HepG2 (cell line): ENCODE measurements around the gene SH2D3A. TPM values are rescaled to one million over a fixed set of nuclear protein-coding genes. Genes with fewer than 3 reads are reported as not detected.

Experiments used
- CEBPG ChIP-seq: IDR thresholded peaks from 2 replicates; pipeline ENCODE4 v1.6.1; 2016
- KLF6 ChIP-seq: IDR thresholded peaks from 2 replicates; pipeline ENCODE4 v1.8.0; 2016; ENCODE audit warnings: missing biosample characterization, missing genetic modification reagents
- MYC ChIP-seq: sonication (generic); formaldehyde crosslinking; IDR thresholded peaks from 2 replicates; pipeline ENCODE4 v1.9.0; 2021; ENCODE audit warnings: missing genetic modification reagents, borderline replicate concordance
- NR2F1 ChIP-seq, 2 experiments: fragments of 450-650 bp in 1 of 2; formaldehyde crosslinking in 1 of 2; IDR thresholded peaks; 2 replicates each; pipeline versions ENCODE4 v1.5.0 to v1.6.1; 2016 to 2020; ENCODE audit warnings: mild to moderate bottlenecking in 1 of 2, missing compliant biosample characterization in 1 of 2, missing genetic modification reagents in 1 of 2, moderate library complexity in 1 of 2
- PITX1 ChIP-seq: sonication (generic); formaldehyde crosslinking; IDR thresholded peaks from 2 replicates; pipeline ENCODE4 v1.5.1; 2020; ENCODE audit warnings: mild to moderate bottlenecking, missing genetic modification reagents
- SALL2 ChIP-seq: sonication (generic); formaldehyde crosslinking; IDR thresholded peaks from 2 replicates; pipeline ENCODE4 v1.8.1; 2023; ENCODE audit warnings: mild to moderate bottlenecking, missing genetic modification reagents, inconsistent platforms
- ZNF430 ChIP-seq: sonication (generic); formaldehyde crosslinking; IDR thresholded peaks from 2 replicates; pipeline ENCODE4 v1.9.0; 2021; ENCODE audit warnings: mild to moderate bottlenecking, missing genetic modification reagents
- ZNF44 ChIP-seq: sonication (generic); formaldehyde crosslinking; IDR thresholded peaks from 2 replicates; pipeline ENCODE4 v1.5.1; 2020; ENCODE audit warnings: mild to moderate bottlenecking, missing genetic modification reagents
- ZNF580 ChIP-seq: IDR thresholded peaks from 2 replicates; pipeline ENCODE4 v1.6.1; 2016; ENCODE audit warnings: low read depth, borderline replicate concordance
- ZNF597 ChIP-seq: sonication (generic); formaldehyde crosslinking; IDR thresholded peaks from 2 replicates; pipeline ENCODE4 v1.5.0; 2020; ENCODE audit warnings: missing genetic modification reagents
- ZNF670 ChIP-seq: sonication (generic); formaldehyde crosslinking; IDR thresholded peaks from 2 replicates; pipeline ENCODE4 v1.8.0; 2022; ENCODE audit warnings: mild to moderate bottlenecking, missing genetic modification reagents, borderline replicate concordance
- polyA plus RNA-seq, 8 experiments: library from polyadenylated mRNA; depleted of rRNA in 3 of 8; stranded (reverse) in 7 of 8; unstranded in 1 of 8; fragments of >200 nt; fragmentation: Illumina TruSeq in 4 of 8; extraction: Trizol in 4 of 8; gene quantifications; 2 replicates each; pipeline versions ENCODE4 v1.2.1 to v1.2.3, GENCODE V29; 2011 to 2016; ENCODE audit warnings: low read depth in 4 of 8, missing spikeins in 1 of 8, mixed read lengths in 1 of 8; ENCODE audit not compliant: insufficient read depth in 1 of 8
- total RNA-seq, 5 experiments: library from RNA; depleted of rRNA; stranded (reverse); fragments of >200 nt; fragmentation: Illumina TruSeq; extraction: Trizol; gene quantifications; 2 replicates each; pipeline ENCODE4 v1.2.3, GENCODE V29; 2016; ENCODE audit warnings: low read depth in 1 of 5
- TF ChIP-seq, protein P1 (sequence below): fragments of 450-650 bp; IDR thresholded peaks from 2 replicates; pipeline ENCODE4 v1.6.1; 2017
- TF ChIP-seq, protein P2 (sequence below): sonication (generic); formaldehyde crosslinking; IDR thresholded peaks from 2 replicates; pipeline ENCODE4 v1.4.0; 2020; ENCODE audit warnings: missing genetic modification reagents
- TF ChIP-seq, protein P3 (sequence below): sonication (generic); formaldehyde crosslinking; IDR thresholded peaks from 2 replicates; pipeline ENCODE4 v1.5.0; 2020; ENCODE audit warnings: missing genetic modification reagents
- TF ChIP-seq, protein P4 (sequence below): sonication (generic); formaldehyde crosslinking; IDR thresholded peaks from 2 replicates; pipeline ENCODE4; 2020; ENCODE audit warnings: missing genetic modification reagents, mild to moderate bottlenecking, borderline replicate concordance
- TF ChIP-seq, protein P5 (sequence below): sonication (generic); formaldehyde crosslinking; IDR thresholded peaks from 2 replicates; pipeline ENCODE4 v1.4.0; 2020; ENCODE audit warnings: mild to moderate bottlenecking, low read depth, missing genetic modification reagents

SH2D3A gene
- total and polyA plus RNA-seq, 2 of the 13 experiments (the other 11 are each of a cell fraction or from before 2014, with no cell fraction given) = 1.0 to 2.2 TPM

GRCh38 chr19:6740589-6741343 is 26.5 kb downstream of the SH2D3A start (continued):
- TF ChIP-seq ZNF580 (CRISPR knock-in tag) (no peak), NR2F1 (CRISPR knock-in tag; IDR thresholded peaks at IDR 0.05) (peak in 1 of 2 experiments; percentile 23; a peak in 1 of 4 replicates), ZNF430 (no peak), ZNF44 (CRISPR knock-in tag) (no peak), MYC (no peak), CEBPG (CRISPR knock-in tag) (no peak), ZNF670 (CRISPR knock-in tag) (no peak), KLF6 (CRISPR knock-in tag) (no peak), SALL2 (CRISPR knock-in tag) (no peak), ZNF597 (no peak), PITX1 (peak; percentile 88)
- TF ChIP-seq, protein P1, sequence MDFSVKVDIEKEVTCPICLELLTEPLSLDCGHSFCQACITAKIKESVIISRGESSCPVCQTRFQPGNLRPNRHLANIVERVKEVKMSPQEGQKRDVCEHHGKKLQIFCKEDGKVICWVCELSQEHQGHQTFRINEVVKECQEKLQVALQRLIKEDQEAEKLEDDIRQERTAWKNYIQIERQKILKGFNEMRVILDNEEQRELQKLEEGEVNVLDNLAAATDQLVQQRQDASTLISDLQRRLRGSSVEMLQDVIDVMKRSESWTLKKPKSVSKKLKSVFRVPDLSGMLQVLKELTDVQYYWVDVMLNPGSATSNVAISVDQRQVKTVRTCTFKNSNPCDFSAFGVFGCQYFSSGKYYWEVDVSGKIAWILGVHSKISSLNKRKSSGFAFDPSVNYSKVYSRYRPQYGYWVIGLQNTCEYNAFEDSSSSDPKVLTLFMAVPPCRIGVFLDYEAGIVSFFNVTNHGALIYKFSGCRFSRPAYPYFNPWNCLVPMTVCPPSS = no peak
- TF ChIP-seq, protein P2, sequence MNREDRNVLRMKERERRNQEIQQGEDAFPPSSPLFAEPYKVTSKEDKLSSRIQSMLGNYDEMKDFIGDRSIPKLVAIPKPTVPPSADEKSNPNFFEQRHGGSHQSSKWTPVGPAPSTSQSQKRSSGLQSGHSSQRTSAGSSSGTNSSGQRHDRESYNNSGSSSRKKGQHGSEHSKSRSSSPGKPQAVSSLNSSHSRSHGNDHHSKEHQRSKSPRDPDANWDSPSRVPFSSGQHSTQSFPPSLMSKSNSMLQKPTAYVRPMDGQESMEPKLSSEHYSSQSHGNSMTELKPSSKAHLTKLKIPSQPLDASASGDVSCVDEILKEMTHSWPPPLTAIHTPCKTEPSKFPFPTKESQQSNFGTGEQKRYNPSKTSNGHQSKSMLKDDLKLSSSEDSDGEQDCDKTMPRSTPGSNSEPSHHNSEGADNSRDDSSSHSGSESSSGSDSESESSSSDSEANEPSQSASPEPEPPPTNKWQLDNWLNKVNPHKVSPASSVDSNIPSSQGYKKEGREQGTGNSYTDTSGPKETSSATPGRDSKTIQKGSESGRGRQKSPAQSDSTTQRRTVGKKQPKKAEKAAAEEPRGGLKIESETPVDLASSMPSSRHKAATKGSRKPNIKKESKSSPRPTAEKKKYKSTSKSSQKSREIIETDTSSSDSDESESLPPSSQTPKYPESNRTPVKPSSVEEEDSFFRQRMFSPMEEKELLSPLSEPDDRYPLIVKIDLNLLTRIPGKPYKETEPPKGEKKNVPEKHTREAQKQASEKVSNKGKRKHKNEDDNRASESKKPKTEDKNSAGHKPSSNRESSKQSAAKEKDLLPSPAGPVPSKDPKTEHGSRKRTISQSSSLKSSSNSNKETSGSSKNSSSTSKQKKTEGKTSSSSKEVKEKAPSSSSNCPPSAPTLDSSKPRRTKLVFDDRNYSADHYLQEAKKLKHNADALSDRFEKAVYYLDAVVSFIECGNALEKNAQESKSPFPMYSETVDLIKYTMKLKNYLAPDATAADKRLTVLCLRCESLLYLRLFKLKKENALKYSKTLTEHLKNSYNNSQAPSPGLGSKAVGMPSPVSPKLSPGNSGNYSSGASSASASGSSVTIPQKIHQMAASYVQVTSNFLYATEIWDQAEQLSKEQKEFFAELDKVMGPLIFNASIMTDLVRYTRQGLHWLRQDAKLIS (CRISPR knock-in tag) = no peak
- TF ChIP-seq, protein P3, sequence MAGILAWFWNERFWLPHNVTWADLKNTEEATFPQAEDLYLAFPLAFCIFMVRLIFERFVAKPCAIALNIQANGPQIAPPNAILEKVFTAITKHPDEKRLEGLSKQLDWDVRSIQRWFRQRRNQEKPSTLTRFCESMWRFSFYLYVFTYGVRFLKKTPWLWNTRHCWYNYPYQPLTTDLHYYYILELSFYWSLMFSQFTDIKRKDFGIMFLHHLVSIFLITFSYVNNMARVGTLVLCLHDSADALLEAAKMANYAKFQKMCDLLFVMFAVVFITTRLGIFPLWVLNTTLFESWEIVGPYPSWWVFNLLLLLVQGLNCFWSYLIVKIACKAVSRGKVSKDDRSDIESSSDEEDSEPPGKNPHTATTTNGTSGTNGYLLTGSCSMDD (CRISPR knock-in tag) = no peak
- TF ChIP-seq, protein P4, sequence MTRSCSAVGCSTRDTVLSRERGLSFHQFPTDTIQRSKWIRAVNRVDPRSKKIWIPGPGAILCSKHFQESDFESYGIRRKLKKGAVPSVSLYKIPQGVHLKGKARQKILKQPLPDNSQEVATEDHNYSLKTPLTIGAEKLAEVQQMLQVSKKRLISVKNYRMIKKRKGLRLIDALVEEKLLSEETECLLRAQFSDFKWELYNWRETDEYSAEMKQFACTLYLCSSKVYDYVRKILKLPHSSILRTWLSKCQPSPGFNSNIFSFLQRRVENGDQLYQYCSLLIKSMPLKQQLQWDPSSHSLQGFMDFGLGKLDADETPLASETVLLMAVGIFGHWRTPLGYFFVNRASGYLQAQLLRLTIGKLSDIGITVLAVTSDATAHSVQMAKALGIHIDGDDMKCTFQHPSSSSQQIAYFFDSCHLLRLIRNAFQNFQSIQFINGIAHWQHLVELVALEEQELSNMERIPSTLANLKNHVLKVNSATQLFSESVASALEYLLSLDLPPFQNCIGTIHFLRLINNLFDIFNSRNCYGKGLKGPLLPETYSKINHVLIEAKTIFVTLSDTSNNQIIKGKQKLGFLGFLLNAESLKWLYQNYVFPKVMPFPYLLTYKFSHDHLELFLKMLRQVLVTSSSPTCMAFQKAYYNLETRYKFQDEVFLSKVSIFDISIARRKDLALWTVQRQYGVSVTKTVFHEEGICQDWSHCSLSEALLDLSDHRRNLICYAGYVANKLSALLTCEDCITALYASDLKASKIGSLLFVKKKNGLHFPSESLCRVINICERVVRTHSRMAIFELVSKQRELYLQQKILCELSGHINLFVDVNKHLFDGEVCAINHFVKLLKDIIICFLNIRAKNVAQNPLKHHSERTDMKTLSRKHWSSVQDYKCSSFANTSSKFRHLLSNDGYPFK (CRISPR knock-in tag) = no peak
- TF ChIP-seq, protein P5, sequence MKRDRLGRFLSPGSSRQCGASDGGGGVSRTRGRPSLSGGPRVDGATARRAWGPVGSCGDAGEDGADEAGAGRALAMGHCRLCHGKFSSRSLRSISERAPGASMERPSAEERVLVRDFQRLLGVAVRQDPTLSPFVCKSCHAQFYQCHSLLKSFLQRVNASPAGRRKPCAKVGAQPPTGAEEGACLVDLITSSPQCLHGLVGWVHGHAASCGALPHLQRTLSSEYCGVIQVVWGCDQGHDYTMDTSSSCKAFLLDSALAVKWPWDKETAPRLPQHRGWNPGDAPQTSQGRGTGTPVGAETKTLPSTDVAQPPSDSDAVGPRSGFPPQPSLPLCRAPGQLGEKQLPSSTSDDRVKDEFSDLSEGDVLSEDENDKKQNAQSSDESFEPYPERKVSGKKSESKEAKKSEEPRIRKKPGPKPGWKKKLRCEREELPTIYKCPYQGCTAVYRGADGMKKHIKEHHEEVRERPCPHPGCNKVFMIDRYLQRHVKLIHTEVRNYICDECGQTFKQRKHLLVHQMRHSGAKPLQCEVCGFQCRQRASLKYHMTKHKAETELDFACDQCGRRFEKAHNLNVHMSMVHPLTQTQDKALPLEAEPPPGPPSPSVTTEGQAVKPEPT (CRISPR knock-in tag) = no peak
